COR-L47 (cell line): ENCODE measurements around the gene HES7.
A peak's percentile ranks its signal among the peaks of the same experiment; 100 is the strongest.
"Not testable (repeated sequence)": the region's sequence is repeated elsewhere in the genome, so short reads cannot be mapped to it uniquely, and the experiment has no call there.

ENCODE experiments used
- DNase-seq: peaks from one replicate; lab custom pipeline; 2025; lab: John Stamatoyannopoulos, UW

HES7 gene

DNA sequence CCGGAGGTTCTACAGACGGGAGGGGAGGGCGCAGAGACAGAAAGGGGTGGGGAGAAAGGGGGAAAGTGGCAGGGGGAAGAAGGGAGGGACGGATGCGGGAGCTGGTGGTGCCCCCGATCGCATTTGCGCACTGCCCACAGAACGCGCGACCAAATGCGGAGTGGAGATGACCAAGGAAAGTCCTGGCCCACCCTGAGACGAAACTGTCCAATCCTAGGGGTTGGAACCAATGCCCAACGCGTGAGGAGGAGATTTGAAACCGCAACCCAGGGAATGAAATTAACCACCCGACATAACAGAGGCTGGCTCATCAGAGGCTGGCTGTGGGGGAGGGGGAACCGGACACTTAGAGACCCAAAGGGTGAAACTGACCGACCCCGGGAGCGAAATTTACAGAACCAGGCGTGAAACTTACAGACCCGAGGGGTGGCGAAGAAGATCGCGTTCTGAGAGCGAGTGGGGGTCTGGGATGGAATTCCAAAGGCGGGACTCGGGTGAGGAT, 1.4 kb downstream of the HES7 start:
- DNase-seq: no peak

DNA sequence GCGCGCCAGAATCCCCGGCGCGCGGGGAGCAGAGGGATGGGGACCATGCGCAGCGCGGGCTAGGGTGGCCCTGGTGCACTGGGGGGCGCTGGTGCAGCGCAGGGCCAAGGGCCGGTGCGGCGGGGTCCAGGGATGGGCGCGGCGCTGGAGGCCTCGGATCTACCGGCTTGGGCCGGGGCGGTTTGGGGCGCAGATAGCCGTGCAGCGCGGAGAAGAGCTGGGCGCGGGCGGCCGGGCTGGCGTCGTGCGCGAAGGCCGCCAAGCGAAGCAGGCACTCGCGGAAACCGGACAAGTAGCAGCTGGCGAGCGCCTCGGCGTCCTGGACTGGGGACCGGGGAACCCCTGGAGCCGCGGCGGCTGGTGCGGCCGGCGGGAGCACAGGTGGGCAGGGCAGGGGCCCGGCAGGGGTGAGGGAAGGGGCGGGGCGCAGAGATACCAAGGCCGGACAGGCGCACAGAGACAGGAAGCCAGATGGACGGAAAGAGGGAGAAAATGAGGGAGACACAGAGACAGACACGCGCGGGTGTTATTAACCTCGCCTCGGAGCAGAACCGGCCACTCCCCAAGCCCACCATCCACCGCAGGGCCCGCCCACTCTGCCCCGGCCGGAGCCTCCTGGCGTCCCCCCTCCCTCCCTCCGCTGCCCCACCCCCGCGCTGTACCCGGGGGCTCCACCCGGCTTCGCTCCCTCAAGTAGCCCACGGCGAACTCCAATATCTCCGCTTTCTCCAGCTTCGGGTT, 2.1 kb downstream of the HES7 start:
- no peak for DNase-seq

DNA sequence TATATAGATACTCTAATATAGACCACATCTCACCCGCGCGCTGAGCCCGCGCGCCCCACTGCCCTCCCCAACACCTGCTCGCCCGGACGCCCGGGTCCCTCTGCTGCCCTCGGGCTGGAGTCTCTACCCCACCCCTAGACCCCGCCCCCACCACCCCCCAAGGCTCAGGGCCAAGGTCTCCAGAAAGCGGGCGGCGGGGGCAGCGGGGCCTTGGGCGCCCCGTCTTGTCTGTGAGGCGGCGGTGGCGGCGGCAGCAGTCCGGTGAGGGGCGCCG, 2.6 kb downstream of the HES7 start:
- DNase-seq: no peak

DNA sequence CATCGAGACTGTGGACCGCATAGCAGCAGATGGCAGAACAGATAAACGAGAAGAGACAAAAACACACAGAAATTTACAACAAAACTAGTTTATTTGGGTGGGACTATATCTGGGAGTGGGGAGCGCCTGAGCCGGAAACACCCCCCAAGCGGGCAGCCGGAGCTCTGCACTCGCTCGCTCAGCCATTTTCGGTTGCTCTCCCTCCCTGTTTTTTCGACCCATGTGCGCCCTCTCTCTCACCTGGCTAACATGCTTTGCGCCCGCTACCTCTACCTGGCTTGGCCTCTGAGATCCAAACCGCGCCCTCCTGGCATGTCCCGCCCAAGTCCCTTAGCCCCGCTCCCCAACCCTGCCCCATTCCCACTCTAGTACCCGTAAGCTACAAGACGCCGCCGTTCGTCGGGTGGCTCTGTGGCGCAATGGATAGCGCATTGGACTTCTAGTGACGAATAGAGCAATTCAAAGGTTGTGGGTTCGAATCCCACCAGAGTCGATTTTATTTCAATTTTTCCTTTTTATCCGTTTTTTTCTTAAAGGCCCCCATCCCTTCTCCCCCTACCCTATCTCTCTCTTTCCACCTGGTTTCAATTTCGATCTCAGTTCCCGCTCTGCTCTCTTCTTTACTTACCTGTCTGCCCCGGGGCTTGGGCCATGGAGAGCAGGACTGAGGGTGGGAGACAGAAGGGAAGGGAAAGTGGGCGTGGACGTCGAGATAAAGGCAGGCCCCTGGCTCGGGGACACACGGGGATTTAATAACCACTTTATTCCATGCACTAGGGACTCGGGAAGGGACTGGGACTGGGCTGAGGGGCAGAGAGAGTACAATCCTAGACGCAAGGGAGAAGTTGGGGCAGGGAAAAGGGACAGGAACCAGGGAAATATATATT, 3.1 kb downstream of the HES7 start:
- no peak for DNase-seq

DNA sequence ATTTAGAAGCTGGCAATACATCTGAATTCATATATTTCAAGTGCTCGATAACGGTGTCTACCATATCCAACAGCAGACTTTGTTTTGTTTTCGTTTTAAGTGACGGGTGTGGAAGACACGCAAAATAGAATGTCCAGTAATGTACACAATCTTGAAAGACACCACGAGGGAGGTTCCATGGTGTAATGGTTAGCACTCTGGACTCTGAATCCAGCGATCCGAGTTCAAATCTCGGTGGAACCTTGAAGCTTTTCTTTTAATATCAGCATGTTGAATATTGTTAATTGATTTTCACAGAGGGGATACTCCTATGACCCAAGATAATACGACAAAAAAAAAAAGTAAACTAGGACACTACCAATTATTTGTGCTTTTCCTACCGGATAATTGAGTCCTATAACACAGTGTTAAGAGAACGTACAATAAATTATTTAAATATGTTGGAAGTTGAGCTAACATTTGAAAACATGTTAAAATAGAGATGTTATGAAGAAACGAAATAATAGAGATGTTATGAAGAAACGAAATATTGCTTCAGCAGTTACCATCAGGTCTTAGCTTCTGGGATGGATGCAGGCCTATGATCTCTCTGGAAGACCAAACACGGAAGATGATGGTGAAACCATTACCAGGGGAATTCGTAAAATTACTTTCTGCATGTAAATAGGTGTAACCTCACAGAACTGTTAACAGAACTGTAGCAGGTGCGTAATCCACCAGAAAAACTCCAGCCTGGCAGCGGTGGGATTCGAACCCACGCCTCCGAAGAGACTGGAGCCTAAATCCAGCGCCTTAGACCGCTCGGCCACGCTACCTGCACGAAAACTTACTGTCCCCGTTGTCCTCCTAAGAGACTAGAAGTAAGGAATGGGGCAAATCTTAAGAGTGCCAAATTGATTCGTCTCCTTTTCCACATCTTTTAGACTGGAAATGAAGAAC, 4.1 kb downstream of the HES7 start:
- DNase-seq: peak; percentile 61

DNA sequence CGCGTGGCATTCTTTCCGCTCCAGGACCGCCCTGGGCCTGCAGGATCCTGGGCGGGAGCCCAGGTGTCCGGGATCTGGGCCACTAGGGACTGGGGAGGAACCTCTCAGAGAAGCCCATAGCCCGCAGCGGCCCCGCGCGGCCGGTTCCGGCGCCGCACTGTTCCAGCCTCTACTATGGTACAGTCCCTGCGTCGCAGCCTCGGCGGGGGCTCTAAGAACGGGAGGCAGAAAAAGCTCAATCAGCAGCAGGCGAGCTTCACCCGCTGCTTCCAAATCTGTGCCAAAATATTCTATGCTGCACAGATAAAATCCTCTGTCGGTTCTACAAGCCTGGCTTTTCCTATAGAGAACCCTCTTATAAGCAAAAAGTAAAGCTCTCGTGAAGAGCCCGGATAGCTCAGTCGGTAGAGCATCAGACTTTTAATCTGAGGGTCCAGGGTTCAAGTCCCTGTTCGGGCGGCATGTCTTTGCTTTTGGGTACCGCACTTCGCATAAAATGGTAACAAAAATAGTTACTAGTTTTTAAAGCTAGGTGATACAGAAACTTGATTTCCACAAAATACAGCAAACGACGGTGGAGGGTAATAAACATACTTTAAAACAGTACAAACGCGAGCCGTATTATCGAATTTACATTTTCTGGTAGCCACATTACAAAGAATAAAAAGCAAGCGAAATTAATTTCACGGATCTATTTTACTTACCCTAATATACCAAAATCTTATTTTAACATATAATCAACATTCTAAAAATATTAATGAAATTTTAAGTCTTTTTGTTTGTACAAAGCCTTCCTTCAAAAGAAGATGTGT, 4.9 kb downstream of the HES7 start:
- peak; percentile 52 for DNase-seq

DNA sequence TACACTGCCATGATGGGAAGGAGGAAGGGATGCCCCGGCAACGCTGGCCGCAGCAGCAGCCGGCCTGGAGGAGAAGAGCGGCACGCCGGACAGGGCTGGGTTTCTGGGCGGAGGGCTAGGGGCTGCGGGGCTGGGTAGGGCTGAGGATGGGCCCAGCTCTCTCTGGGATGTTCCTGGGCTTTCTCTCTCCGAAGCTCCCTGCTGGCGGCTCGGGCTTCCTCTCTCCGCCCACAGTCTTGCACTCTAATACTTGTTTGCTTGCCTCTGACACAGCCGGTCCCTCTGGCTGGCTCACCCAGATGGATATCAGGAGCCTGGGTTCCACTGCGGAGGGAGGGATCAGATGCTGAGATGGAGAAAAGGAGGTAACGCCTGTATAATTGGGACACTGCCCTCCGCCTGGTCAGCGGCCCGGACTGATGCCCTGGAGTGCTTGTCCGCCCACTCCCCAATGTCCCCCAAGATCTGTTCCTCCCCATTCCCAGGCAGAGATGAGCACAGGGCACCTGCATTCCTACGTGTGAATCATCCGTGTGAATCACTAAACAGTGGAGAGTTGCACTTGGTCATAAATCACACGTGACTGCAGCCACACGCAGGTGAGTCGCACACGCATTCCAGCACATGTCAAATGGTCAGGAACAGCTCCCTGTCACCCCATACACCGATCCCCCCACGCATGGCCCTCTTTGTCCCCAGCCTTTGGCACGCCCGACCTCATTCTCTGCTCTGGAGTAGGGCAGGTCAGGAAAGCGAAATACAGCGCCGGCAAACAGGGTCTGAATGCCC, 5.7 kb downstream of the HES7 start, which contains the start of gene ALOXE3:
TSS of gene ALOXE3 (minus strand) at position 535 of the 789 bp plus-strand sequence. CDS start at position 11, 524 bp downstream.
- no peak for DNase-seq

DNA sequence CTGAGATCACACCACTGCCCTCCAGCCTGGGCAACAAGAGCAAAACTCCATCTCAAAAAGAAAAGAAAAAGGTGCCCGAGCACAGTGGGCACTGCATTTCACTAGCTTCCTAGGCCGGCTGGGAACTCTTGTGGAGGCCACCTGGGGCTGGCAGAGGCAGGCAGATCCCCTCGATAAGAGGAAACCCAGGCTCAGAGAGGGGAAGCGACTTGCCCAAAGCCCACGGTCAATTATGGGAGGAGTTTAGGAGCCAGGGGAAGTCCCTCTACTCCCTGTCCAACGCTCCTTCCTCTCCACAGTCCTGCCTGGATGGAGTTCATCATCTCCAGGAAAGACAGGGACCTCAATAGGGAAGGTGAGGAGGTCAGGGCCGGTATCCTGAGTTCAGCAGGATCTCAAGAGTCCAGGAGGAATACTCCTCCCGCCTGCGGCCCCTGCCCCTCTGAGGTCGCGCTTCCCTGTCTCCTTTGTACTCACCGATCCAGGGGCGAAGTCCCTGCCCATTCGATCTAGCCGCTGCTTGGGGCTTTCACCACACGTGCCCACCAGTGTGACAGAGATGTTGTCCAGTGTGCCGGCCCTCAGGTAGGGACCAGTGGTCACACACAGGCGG, 6.4 kb downstream of the HES7 start:
- no peak for DNase-seq

DNA sequence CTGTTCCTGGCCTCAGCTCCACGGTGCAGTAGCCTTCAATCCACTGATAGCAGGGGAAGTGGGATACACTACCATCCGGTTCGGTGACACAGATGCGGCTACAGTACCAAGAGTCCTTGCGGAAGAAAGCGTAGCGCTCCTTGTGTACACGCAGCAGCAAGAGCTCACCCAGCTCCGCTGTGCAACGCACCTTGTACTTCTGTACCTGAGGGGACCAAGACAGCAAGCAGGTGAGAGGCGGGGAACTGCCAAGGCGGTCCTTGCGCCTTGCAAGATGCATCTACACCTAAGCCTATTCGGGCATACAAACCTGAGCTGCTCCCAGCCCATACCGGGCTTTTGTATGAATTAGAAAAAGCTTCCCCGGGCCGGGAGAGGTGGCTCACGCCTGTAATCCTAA, 7.1 kb downstream of the HES7 start:
- no peak for DNase-seq

DNA sequence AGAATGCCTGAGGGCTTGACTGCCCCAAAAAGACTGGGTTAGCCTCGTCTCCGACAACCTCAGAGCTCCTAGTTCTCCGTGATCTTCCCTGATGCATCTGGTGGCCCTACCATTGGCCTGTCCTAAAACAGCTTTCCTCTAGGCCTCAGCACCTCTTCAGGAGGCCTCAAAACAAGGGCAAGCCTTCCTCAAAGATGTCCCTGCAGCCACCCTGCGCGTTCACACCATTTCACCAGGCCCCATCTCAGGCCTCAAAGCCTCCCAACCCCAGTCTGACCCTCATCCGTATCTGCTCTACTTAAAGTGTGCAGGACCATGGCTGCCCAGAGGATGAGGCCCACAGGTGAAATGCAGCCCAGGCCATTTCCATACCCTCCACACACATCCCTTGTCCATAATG, 13.0 kb downstream of the HES7 start:
- DNase-seq: no peak

DNA sequence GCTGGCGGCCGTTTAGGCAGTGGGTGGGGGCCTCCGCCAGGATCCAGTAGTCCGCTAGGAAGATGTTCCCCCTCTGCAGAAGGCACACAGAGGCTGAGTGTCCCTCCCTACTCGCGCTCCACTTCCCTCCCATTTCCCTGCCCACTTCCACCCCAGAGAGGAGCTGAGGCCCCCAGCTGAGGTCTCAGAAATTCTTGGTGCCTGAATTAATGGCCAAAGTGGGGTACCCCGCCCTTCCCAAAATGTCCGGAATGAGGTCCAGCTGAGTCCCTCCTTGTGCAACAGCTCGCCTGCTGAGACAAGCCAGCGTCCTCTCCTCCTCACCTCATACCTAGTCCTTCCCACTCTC, 13.5 kb downstream of the HES7 start:
- DNase-seq: no peak

DNA sequence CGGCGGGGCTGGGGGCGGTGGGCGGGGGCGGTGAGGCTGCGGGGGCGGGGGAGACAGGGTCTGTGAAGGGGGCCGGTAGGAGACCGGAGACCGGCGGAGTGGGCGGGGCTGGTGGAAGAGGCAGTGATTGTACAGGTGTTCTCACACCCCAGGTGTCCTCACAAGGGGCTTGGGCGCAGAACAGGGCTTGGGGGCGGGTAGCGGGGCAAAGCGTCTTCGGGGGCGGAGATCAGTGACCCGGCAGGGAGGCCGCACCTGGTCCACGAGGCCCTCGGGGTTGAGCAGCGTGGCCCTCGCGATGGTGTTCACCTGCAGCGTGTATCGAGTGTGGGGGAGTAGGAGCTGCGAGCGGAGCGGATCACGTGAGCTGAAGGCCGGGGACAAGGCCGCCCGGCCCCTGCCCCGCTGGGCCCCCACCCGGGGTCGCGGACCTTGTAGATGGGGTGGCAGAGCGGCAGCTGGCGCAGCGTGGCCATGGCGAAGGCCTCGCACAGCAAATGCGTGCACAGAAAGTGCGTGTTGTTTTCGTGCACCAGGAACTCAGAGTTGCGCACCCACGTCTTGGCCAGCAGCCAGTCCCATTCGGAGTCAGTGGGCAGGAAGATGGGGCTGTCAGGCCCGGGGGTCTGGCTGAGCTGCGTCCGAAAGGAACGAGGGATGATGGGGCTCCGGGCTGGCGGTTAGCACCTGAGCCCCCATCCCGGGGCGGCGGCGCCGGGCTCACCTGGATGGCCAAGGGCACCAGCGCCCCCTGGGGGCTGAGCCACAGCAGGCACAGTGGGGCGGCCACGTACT, 14.0 kb downstream of the HES7 start:
- no peak for DNase-seq

DNA sequence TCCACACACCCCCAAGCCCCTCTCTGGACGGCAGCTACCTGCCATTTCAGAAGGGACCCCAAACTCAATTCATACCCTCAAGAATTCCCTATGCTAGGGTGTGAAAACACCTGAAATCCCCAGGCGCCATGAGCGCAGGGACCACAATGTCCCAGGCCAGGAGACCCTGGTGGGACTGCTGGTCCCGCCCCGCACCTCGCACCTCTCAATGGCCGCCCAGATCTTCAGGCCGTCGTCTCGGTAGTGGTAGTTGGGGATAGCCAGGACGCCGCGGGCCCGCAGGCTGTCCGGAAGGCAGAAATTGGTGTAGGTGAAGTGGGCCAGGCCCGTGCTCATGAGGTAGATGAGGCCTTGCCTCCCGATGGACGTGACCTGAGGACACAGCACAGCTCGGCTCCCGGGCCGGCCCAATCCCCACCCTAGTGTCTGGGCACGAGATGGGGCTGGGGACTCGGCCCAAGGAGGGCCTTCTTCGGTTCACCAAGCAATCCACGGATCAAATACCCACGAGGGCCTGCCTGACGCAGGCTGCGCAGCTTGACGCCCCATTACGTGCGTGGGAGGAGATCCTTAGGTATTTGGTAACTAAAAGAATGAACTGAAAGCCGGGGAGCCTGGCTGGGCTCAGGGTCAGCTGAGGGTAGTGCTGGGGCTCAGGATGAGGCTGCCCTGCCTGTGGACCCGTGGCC, 14.8 kb downstream of the HES7 start:
- no peak for DNase-seq

DNA sequence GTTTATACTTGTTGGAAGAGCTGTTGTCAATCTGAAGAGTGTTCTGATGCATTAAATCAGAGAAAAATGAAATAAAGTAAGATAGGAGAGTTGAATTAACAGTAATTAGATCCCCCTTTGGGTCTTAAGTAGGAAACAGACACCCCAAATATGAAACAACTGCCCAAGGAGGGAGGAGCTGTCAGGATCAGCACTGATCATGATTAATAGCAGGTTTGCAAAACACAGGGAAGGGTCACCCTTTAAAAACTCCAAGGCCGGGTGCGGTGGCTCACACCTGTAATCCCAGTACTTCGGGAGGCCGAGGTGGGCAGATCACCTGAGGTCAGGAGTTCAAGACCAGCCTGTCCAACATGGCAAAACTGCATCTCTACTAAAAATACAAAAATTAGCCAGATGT, 16.9 kb downstream of the HES7 start:
- not testable (repeated sequence) for DNase-seq

DNA sequence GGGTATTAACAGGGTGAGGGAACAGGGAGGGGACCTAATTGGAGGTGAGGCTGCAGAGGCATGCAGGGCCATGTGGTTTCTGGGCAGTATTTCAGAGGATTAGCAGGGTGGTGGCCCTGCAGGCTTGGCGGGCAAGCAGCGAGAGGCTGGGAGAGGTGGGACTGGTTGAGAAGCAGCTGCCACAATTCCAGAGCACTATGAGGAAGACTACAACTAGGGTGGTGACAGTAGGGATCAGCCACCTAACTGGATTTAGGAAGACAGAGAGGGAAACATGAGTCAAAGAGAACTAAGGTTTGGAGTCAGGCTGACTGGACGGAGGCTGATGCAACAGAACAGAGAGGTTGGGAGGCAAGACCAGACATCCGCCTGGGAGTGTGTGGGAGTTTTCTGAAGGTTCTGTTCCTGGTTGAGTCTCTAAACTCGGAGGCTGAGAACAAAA, 17.9 kb downstream of the HES7 start:
- DNase-seq: no peak

DNA sequence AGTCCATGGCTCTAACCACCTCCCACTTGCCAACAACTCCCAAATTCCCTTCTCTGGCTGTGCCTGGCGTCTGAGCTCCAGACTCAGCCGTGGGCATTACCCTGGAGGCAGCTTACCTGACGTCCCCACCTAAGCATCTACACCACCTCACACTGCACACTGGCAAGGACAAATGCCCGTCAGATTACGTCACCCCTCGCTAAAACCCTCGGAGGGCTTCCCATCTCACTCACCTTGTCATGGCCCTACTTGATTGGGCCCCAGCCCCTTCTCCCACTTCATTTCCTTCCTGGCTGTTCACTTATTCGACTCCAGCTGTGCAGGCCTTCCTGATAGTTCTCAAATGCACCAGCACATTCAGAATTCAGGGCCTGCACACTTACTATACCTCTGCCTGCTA, 19.0 kb downstream of the HES7 start:
- no peak for DNase-seq

DNA sequence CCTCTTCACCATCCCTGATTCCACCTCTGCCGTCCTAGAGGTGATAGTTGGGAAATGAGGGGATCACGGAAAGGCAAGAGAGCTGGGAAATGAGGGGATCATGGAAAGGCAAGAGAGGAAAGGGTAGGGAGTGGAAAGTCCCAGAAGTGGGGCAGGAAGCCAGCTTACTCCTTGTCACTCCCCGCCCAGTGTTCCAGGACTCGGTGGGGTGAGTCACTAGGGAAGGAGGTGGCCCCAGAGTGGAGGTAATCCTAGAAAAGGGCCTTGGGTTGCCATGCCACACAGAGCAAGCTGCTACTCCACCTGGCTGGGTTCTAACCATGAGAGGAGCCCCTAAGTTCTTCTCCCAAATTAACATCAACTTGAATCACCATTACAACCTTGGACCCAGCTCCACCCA, 20.4 kb downstream of the HES7 start:
- DNase-seq: no peak

DNA sequence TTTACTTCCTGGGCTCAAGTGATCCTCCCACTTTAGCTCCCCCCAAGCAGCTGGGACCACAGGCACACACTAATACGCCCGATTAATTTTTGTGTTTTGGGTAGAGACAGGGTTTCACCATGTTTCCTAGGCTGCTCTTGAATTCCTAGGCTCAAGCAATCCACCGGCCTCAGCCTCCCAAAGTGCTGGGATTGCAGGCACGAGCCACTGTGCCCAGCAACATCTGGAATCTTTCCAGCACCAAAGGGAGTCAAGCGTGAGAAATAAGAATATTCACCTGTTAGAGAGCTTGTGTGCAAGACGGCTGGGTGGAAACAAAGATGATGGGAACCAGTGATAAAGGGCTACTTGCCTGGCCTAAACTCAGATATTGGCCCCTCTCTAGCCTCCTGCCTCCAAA, 22.2 kb downstream of the HES7 start:
- DNase-seq: no peak

DNA sequence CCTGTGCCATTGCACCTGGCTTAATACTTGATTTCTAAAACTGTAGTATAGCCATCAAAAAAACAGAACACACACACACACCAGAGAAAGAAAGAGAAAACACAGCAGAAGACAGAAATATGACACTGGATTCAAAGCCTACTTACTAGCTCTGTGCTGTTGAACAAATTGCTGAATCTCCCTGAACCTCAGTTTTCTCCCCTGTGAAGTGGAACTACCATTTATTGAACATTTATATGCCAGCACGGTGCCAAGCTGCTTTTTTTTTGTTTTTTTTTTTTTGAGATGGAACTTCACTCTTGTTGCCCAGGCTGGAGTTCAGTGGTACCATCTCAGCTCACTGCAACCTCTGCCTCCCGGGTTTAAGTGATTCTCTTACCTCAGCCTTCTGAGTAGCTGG, 23.1 kb downstream of the HES7 start:
- DNase-seq: no peak
